ENCODE results near the gene CEBPE. TPM values are rescaled to one million over a fixed set of nuclear protein-coding genes. Genes with fewer than 3 reads are reported as not detected.
A peak's percentile ranks its signal among the peaks of the same experiment; 100 is the strongest.

The CEBPE gene
- total and polyA plus RNA-seq, 2 donors (not counting 3 experiments of a cell fraction or from before 2014, with no cell fraction given), result not detected

DNA sequence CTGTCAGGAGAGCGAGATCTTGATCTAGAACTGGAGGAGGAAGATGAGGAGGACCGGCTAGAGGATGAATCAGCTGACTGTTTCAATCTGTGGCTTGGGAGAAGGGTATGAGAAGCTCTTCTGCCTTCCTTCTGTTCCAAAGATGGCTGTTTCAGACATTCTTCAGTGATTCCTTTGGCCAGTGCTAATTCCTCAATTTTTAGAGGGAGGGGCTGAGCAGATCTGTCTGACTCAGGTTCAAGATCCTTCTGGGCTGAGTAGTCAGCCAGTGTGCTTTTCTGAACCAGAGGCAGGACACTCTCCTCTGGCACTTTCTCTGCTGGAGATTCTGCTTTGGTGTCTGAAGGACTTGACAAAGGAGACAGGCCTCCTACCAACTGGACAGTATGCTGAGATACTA is 39.3 kb downstream of the CEBPE start:
- ChIA-PET CTCF (interaction anchor here (0.8 to 4.4 kb wide), 5 partner anchors 11 to 107 kb away, joined by 3 to 66 read pairs (median 5); partner anchors contain the start of genes ACIN1 and C14orf119), POLR2A (interaction anchor here (1.1 kb wide), 1 partner anchor 8 kb away, joined by 3 read pairs; no protein-coding TSS in a partner anchor)
- no peak overlapping the region for H3K4me3 ChIP-seq (replicated peaks in 1 of 3; ENCODE audit: insufficient read depth in 1 of 3, low read depth in 1 of 3, low read length in 3 of 3)
- H3K36me3 ChIP-seq (ENCODE audit: control insufficient read depth in 2 of 2, extremely low read depth in 1 of 2, insufficient read depth in 2 of 2, low read length in 2 of 2), result peaks cover 34 to 45% of the 10 kb centered on the region in 2 experiments
- no peaks in the 10 kb centered on the region for H3K9me3 ChIP-seq (replicated peaks; ENCODE audit: control insufficient read depth, insufficient read depth, low read length)
- TF ChIP-seq FOS (IDR thresholded peaks at IDR 0.05; ENCODE audit: borderline replicate concordance, insufficient read depth, low read length) (no peak), MYC (IDR thresholded peaks at IDR 0.05; ENCODE audit: low read depth, low read length) (no peak), POLR2A (IDR thresholded peaks at IDR 0.05; ENCODE audit: low read depth, low read length) (no peak), GATA2 (IDR thresholded peaks at IDR 0.05; ENCODE audit: insufficient read depth, insufficient read length, low read depth, low read length) (no peak), EZH2 (IDR thresholded peaks at IDR 0.05; ENCODE audit: borderline replicate concordance, low read depth, low read length, severe bottlenecking) (no peak), JUN (IDR thresholded peaks at IDR 0.05; ENCODE audit: borderline replicate concordance, insufficient read depth, insufficient read length, low read depth) (no peak), POLR2AphosphoS5 (IDR thresholded peaks at IDR 0.05; ENCODE audit: insufficient read depth, low read depth, low read length) (no peak)
- TF ChIP-seq, protein P1, sequence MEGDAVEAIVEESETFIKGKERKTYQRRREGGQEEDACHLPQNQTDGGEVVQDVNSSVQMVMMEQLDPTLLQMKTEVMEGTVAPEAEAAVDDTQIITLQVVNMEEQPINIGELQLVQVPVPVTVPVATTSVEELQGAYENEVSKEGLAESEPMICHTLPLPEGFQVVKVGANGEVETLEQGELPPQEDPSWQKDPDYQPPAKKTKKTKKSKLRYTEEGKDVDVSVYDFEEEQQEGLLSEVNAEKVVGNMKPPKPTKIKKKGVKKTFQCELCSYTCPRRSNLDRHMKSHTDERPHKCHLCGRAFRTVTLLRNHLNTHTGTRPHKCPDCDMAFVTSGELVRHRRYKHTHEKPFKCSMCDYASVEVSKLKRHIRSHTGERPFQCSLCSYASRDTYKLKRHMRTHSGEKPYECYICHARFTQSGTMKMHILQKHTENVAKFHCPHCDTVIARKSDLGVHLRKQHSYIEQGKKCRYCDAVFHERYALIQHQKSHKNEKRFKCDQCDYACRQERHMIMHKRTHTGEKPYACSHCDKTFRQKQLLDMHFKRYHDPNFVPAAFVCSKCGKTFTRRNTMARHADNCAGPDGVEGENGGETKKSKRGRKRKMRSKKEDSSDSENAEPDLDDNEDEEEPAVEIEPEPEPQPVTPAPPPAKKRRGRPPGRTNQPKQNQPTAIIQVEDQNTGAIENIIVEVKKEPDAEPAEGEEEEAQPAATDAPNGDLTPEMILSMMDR (IDR thresholded peaks at IDR 0.05; ENCODE audit: extremely low read depth in 1 of 2, insufficient read depth in 1 of 2, low read depth in 1 of 2, low read length in 2 of 2), result no peak
- TF ChIP-seq, protein P2, sequence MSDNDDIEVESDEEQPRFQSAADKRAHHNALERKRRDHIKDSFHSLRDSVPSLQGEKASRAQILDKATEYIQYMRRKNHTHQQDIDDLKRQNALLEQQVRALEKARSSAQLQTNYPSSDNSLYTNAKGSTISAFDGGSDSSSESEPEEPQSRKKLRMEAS (IDR thresholded peaks at IDR 0.05; ENCODE audit: insufficient read depth, insufficient read length), result no peak
- peaks cover 8% of the 10 kb centered on the region for H3K79me2 ChIP-seq (ENCODE audit: control insufficient read depth, insufficient read depth, low read length)
- no TSS peak for BruUV-seq (replicated peaks)
- no peak overlapping the region for H2AFZ ChIP-seq (ENCODE audit: low read depth, low read length)
- H3K4me2 ChIP-seq (ENCODE audit: insufficient read depth, low read length), result no peak overlapping the region
- peaks cover 24% of the 10 kb centered on the region for H3K4me1 ChIP-seq (ENCODE audit: control insufficient read depth, extremely low read depth, insufficient read depth, low read length)
- H3K27ac ChIP-seq (ENCODE audit: insufficient read depth, low read depth, low read length), result no peak overlapping the region
- dilution Hi-C loops (cut with MboI; ENCODE audit: extremely low pct_ligation_motif_present, low sequenced_read_pairs) (no loop called here), intact Hi-C loops (cut with micrococcal nuclease) (loop anchor here (2.0 kb wide), 1 partner anchor 15 kb away; the partner anchor contains the start of genes ACIN1 and C14orf119)
- no peaks in the 10 kb centered on the region for H3K27me3 ChIP-seq (ENCODE audit: control insufficient read depth in 2 of 2, insufficient read depth in 2 of 2, low read length in 2 of 2)
- H4K20me1 ChIP-seq (replicated peaks; ENCODE audit: control insufficient read depth, extremely low read depth, insufficient read depth, low read length), result no peaks in the 10 kb centered on the region
- no peak overlapping the region for H3K9ac ChIP-seq (replicated peaks; ENCODE audit: extremely low read depth, insufficient read depth, low read length)
- no peak for DNase-seq (ENCODE audit: low read depth, low spot score)
- peak; percentile 12 for FAIRE-seq
- no peaks in the 10 kb centered on the region for H3K9me1 ChIP-seq (replicated peaks; ENCODE audit: control insufficient read depth, extremely low read depth, insufficient read depth, low read length)

All from endothelial cell of umbilical vein (primary cell).